ENCODE results near the gene MARVELD1.
A peak's percentile ranks its signal among the peaks of the same experiment; 100 is the strongest.

The MARVELD1 gene

DNA sequence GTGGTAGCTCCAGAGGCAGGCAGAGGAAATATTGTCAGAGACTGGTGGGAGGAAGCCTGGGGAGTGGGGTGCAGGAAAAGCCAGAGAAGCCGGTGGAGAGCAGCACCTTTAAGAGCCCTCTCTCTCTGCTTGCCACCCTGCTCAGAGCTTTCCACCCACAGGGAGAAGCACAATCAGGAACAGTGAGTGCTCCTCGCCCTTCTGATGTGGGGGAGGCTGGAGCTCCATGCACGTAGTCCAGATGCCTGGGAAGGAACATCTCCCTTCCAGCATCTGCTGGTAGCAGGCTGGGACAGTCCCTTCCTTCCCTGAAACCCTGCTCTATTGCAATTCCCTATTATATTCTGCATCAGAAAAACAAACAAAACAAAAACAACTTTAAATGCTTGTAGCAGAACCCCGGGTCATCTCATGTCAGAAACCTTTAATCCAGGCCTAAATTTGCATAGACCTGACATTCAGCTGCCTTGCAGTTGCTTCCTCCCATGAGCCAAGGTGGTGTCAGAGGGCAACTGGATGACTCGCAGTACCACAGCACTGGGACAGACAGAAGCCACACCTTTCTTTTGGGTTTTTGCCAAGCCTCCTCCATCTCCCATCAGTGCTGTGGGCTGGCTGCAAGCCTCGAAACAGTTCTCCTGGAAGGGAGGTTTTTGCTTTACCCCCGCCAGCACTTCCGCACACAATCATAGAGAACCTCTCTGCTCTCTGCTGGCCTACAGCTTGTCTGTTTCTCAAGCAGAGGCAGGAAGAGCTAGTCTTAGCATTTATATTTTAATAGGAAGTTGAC, 39.6 kb upstream of the MARVELD1 start:
- DNase-seq: no peak
- Mint-ChIP-seq H3K27me3 (ENCODE audit: low read depth, poor library complexity) (no peaks in the 10 kb centered on the region), H3K36me3 (ENCODE audit: low read depth) (peaks cover 48% of the 10 kb centered on the region), H3K27ac (peak overlapping the region; percentile 91), H3K9me3 (no peaks in the 10 kb centered on the region), H3K4me3 (no peak overlapping the region), H3K4me1 (no peaks in the 10 kb centered on the region)
- TF ChIP-seq, protein P1, sequence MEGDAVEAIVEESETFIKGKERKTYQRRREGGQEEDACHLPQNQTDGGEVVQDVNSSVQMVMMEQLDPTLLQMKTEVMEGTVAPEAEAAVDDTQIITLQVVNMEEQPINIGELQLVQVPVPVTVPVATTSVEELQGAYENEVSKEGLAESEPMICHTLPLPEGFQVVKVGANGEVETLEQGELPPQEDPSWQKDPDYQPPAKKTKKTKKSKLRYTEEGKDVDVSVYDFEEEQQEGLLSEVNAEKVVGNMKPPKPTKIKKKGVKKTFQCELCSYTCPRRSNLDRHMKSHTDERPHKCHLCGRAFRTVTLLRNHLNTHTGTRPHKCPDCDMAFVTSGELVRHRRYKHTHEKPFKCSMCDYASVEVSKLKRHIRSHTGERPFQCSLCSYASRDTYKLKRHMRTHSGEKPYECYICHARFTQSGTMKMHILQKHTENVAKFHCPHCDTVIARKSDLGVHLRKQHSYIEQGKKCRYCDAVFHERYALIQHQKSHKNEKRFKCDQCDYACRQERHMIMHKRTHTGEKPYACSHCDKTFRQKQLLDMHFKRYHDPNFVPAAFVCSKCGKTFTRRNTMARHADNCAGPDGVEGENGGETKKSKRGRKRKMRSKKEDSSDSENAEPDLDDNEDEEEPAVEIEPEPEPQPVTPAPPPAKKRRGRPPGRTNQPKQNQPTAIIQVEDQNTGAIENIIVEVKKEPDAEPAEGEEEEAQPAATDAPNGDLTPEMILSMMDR (IDR thresholded peaks at IDR 0.05): no peak

DNA sequence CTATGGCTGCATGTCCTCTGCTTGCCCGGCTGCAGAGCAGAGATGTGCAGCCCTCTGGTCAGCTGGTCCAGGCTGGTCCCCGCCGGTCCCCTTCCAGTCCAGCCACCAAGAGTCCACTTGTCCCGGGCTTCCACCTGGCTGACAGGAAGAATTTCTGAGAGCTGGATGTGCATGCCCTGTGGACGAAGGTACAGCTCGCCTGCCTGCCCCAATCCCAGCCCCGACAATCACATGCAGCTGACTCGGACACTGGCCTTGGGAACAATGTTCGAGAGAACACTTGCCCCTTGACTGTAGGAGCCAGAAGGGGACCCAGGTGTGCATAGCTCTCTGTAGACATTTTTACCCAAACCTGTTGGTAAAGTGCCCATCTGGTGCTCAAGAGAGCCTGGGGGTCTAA, 38.3 kb upstream of the MARVELD1 start:
- no peak for DNase-seq
- peaks cover 42% of the 10 kb centered on the region for H3K36me3 Mint-ChIP-seq (ENCODE audit: low read depth)
- H3K27ac Mint-ChIP-seq: no peak overlapping the region
- H3K27me3 Mint-ChIP-seq (ENCODE audit: low read depth, poor library complexity): no peaks in the 10 kb centered on the region
- H3K4me3 Mint-ChIP-seq: no peak overlapping the region
- H3K9me3 Mint-ChIP-seq: no peaks in the 10 kb centered on the region
- TF ChIP-seq, protein P1 (IDR thresholded peaks at IDR 0.05): no peak
- no peaks in the 10 kb centered on the region for H3K4me1 Mint-ChIP-seq

DNA sequence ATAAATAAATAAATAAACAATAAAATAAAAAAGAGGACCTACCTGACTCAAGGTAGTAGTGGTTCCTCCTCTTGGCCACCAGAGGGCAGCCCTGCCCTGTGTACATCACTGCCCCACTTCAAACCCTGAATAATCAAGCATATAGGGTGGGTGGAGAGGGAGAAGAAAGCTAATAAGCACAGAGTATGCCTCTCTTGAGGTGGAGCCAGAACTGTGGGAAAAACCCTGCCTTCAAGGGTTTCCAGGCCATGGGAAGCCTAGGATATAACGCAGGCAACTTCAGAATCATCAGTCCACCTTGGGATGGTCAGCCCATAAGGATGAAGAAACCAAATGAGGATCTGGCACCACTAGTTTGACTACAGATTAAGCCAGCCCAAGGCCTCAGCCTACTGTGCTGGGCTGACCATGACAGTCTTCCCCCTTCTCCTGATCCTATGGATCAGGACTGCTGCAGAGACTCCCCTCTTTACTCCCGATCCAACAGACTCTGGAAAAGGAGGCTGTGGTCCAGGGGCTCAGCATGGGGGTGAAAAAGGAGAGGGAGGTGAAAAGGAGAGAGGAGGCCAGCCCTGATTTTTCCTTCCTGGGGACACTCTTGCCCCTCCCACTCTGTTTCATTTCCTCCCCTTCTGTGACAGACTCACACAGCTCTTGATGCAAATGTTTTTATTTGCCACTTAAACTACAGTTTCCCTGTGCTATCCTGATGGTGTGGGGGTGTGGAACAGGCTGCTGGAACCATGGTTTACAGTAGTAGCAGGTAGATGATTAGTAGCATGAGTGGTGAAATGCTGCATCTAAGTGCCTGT, 36.6 kb upstream of the MARVELD1 start:
- peak; percentile 61 for DNase-seq
- peak overlapping the region; percentile 71 for H3K27ac Mint-ChIP-seq
- peaks cover 31% of the 10 kb centered on the region for H3K36me3 Mint-ChIP-seq (ENCODE audit: low read depth)
- H3K4me1 Mint-ChIP-seq: no peaks in the 10 kb centered on the region
- H3K27me3 Mint-ChIP-seq (ENCODE audit: low read depth, poor library complexity): no peaks in the 10 kb centered on the region
- H3K9me3 Mint-ChIP-seq: no peaks in the 10 kb centered on the region
- TF ChIP-seq, protein P1 (IDR thresholded peaks at IDR 0.05): peak; percentile 91
- H3K4me3 Mint-ChIP-seq: no peak overlapping the region

DNA sequence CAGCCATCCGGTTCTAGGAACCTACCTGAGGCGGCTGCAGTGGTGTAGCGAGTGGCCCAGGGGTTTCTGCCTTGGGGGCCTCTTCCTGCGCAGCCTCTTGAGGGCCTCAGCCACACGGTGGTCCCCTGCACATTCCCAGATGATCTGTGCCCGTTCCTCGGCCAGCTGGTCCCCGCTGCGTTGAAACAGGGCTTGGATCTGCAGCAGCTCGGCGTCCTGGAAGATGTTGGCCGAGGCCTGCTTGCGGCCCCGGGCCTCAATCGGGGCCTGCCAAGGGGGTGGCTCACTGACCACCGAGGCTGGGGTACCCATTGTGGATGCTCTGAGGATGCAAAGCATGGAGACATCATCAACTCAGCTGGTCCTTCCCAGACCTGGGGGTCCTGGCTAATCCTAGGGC, 33.9 kb upstream of the MARVELD1 start:
- TF ChIP-seq, protein P1 (IDR thresholded peaks at IDR 0.05): no peak
- peaks cover 8% of the 10 kb centered on the region for H3K36me3 Mint-ChIP-seq (ENCODE audit: low read depth)
- no peak for DNase-seq
- H3K4me3 Mint-ChIP-seq: no peak overlapping the region
- H3K4me1 Mint-ChIP-seq: peaks cover 22% of the 10 kb centered on the region
- H3K27ac Mint-ChIP-seq: no peak overlapping the region
- H3K9me3 Mint-ChIP-seq: no peaks in the 10 kb centered on the region
- H3K27me3 Mint-ChIP-seq (ENCODE audit: low read depth, poor library complexity): peaks cover 3% of the 10 kb centered on the region

DNA sequence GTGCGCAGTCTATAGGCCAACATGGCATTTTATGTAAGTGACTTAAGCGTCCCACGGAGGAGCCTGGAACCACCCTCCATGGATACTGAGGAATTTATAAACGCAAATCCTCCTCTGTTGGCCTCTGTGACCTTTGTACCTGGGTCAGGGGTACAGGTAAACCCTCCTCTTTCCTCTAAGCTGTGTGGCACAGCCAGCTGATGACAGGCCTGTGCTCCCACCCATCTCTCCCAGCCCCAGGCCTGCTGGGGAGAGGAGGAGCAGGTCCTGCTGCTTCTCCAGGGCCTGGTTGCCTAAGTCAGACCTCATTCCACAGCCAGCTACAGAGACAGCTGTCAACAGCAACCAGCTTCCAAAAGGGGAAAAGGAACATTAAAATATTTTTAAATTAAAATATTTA, 31.5 kb upstream of the MARVELD1 start:
- TF ChIP-seq, protein P1 (IDR thresholded peaks at IDR 0.05): no peak
- Mint-ChIP-seq H3K4me1 (peaks cover 29% of the 10 kb centered on the region), H3K36me3 (ENCODE audit: low read depth) (no peaks in the 10 kb centered on the region), H3K27me3 (ENCODE audit: low read depth, poor library complexity) (peaks cover 4% of the 10 kb centered on the region), H3K9me3 (no peaks in the 10 kb centered on the region), H3K27ac (no peak overlapping the region), H3K4me3 (no peak overlapping the region)
- no peak for DNase-seq

All from nephron progenitor cell (in vitro differentiated cells).